Right atrium auricular region (tissue), 2 donors: ENCODE results near the gene RTN4RL1. TPM values are rescaled to one million over a fixed set of nuclear protein-coding genes. Genes with fewer than 3 reads are reported as not detected.

ENCODE experiments used
- DNase-seq: peaks from one replicate; pipeline ENCODE4 v3.0.0-alpha.2; 2019; ENCODE audit warnings: low spot score
- H3K27ac ChIP-seq, 2 donors: fragments of 200-600 bp; sonication (generic); 1 replicate in 1 of 2; 2 replicates in 1 of 2; pipeline ENCODE4 v1.5.1; 2016 to 2019
- H3K27me3 ChIP-seq, 2 donors: fragments of 200-600 bp; sonication (generic); one replicate each; pipeline versions ENCODE4 v1.5.1 to v1.6.0; 2017 to 2019
- H3K36me3 ChIP-seq: fragments of 200-600 bp; sonication (generic); one replicate; pipeline ENCODE4 v1.5.1; 2016
- H3K4me1 ChIP-seq, 2 donors: fragments of 200-600 bp; sonication (generic); one replicate each; pipeline versions ENCODE4 v1.5.1 to v1.6.0; 2017 to 2019
- H3K4me3 ChIP-seq, 2 donors: fragments of 200-600 bp; sonication (generic); 1 replicate in 1 of 2; 2 replicates in 1 of 2; pipeline ENCODE4 v1.5.1; 2017 to 2019; ENCODE audit warnings: mild to moderate bottlenecking in 1 of 2, moderate library complexity in 1 of 2
- H3K9me3 ChIP-seq, 2 donors: fragments of 200-600 bp; sonication (generic); one replicate each; pipeline ENCODE4 v1.5.1; 2019
- CTCF ChIP-seq, 2 donors: fragments of 200-600 bp; sonication (generic); IDR thresholded peaks; one replicate each; pipeline ENCODE4 v1.5.1; 2019; ENCODE audit warnings: antibody characterized with exemption in 2 of 2
- total RNA-seq, 2 donors: library from RNA; depleted of rRNA; stranded (reverse); fragments of >200 nt; gene quantifications; one replicate each; pipeline ENCODE4 v1.1.0, GENCODE V29; 2016

Gene RTN4RL1
- total RNA-seq, 2 donors from 2014 or later = 1.8 to 5.0 TPM

- peaks cover 0 to 13% of the 10 kb centered on the region in 2 donors for H3K4me1 ChIP-seq
- no peak for DNase-seq
- TF ChIP-seq CTCF (IDR thresholded peaks at IDR 0.05) = no peak
- H3K27ac ChIP-seq = no peak overlapping the region
- H3K9me3 ChIP-seq = no peaks in the 10 kb centered on the region
- no peak overlapping the region for H3K4me3 ChIP-seq
- H3K27me3 ChIP-seq = no peaks in the 10 kb centered on the region
- no peaks in the 10 kb centered on the region for H3K36me3 ChIP-seq
Observed at GRCh38 chr17:1963250-1963649, 61.9 kb downstream of the RTN4RL1 start.

GRCh38 chr17:1961189-1961588, 63.9 kb downstream of the RTN4RL1 start:
- H3K27ac ChIP-seq = no peak overlapping the region
- no peak for TF ChIP-seq CTCF (IDR thresholded peaks at IDR 0.05)
- no peaks in the 10 kb centered on the region for H3K9me3 ChIP-seq
- peaks cover 0 to 8% of the 10 kb centered on the region in 2 donors for H3K4me1 ChIP-seq
- no peaks in the 10 kb centered on the region for H3K27me3 ChIP-seq
- no peak for DNase-seq
- no peaks in the 10 kb centered on the region for H3K36me3 ChIP-seq
- no peak overlapping the region for H3K4me3 ChIP-seq

GRCh38 chr17:1960545-1960912, 64.6 kb downstream of the RTN4RL1 start:
- H3K9me3 ChIP-seq = no peaks in the 10 kb centered on the region
- no peaks in the 10 kb centered on the region for H3K27me3 ChIP-seq
- peaks cover 0 to 8% of the 10 kb centered on the region in 2 donors for H3K4me1 ChIP-seq
- H3K36me3 ChIP-seq = no peaks in the 10 kb centered on the region
- H3K4me3 ChIP-seq = no peak overlapping the region
- H3K27ac ChIP-seq = no peak overlapping the region
- TF ChIP-seq CTCF (IDR thresholded peaks at IDR 0.05) = no peak
- DNase-seq = no peak

GRCh38 chr17:1959871-1960544, 65.1 kb downstream of the RTN4RL1 start:
- no peak for TF ChIP-seq CTCF (IDR thresholded peaks at IDR 0.05)
- Histone ChIP-seq H3K27me3 (no peaks in the 10 kb centered on the region), H3K4me3 (no peak overlapping the region), H3K9me3 (no peaks in the 10 kb centered on the region), H3K4me1 (peaks cover 0 to 8% of the 10 kb centered on the region in 2 donors), H3K27ac (no peak overlapping the region), H3K36me3 (no peaks in the 10 kb centered on the region)
- no peak for DNase-seq

GRCh38 chr17:1958134-1958881, 66.8 kb downstream of the RTN4RL1 start:
- DNase-seq = peak; percentile 61
- H3K9me3 ChIP-seq = no peaks in the 10 kb centered on the region

More at GRCh38 chr17:1958134-1958881, 66.8 kb downstream of the RTN4RL1 start:
- TF ChIP-seq CTCF (IDR thresholded peaks at IDR 0.05) = no peak
- peaks cover 0 to 8% of the 10 kb centered on the region in 2 donors for H3K4me1 ChIP-seq
- no peaks in the 10 kb centered on the region for H3K36me3 ChIP-seq
- no peaks in the 10 kb centered on the region for H3K27me3 ChIP-seq
- H3K27ac ChIP-seq = no peak overlapping the region
- no peak overlapping the region for H3K4me3 ChIP-seq
